HG03520 (cell line): ENCODE measurements around the gene RIOK3.
A peak's percentile ranks its signal among the peaks of the same experiment; 100 is the strongest.
"Not testable (repeated sequence)": the region's sequence is repeated elsewhere in the genome, so short reads cannot be mapped to it uniquely, and the experiment has no call there.

Source experiments
- ATAC-seq: cut with Tn5 transposase; IDR thresholded peaks from one replicate; pipeline ENCODE4 v1.9.1; 2021; ENCODE audit warnings: mild to moderate bottlenecking, moderate library complexity; ENCODE audit not compliant: unreplicated experiment

The RIOK3 gene

DNA sequence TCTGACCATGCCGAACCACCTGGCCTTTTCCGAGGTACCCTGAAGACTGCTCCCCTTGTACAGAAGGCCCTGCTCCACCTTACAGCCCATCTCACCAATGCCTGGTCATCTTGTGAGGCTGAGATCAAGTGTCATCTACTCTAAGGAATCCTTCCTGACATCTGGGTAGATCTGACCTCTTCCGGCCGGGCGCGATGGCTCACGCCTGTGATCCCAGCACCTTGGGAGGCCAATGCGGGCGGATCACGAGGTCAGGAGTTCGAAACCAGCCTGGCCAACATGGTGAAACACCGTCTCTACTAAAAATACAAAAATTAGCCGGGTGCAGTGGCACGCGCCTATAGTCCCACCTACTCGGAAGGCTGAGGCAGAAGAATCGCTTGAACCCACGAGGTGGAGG, 2.1 kb upstream of the RIOK3 start:
- ATAC-seq: no peak

DNA sequence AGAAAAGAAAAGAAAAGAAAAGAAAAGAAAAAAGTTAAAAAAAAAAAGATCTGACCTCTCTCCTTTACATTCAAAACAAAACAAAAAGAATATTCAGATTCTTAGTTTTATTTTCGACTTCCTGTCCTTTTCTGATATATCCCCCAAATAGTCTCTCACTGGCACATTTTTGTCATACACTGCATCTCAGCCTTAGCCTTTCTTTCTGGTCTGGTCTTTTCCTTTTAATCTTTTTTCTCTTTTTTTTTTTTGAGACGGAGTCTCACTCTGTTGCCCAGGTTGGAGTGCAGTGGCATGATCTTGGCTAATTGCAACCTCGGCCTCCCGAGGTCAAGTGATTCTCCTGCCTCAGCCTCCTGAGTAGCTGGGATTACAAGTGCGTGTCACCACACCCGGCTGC, 1.6 kb upstream of the RIOK3 start:
- no peak for ATAC-seq

GRCh38 chr18:23452347-23452727, 750 bp upstream of the RIOK3 start:
- ATAC-seq: no peak

GRCh38 chr18:23453680-23454058, 582 bp downstream of the RIOK3 start:
- ATAC-seq: no peak

GRCh38 chr18:23456835-23457234, 3.7 kb downstream of the RIOK3 start:
- ATAC-seq: no peak

DNA sequence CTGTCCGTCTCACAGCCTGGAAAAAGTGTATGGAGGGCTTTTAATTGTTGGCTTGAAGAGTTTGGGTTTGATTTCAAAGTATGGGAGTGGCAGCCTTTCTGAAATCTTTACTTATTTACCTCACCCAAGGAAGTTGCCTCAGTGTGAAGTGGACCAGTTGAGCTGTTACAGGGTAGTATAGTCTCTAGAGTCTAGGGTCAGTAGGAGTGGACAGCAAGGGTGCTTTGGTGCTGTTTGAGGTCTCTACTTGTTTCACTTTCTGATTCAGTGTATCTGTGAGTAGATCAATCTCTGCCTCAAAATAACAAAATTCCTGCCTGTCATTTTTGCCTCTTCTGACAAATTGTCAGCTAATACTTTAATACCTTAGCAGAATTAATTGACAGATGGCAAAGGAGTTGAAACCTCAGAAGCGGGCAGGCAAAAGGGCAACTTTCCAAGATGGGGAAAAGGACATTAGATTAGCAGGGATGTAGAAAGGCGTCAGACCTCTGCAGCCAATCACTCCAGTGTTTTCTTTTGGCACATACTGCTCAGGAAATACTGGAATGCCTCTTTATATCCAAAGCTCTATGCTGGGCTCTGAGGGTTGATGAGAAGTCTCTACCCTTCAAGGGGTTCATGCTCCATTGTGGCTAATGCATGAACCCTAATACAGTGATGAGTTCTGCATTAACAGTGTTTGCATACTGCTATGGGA, 5.9 kb downstream of the RIOK3 start:
- ATAC-seq: no peak

DNA sequence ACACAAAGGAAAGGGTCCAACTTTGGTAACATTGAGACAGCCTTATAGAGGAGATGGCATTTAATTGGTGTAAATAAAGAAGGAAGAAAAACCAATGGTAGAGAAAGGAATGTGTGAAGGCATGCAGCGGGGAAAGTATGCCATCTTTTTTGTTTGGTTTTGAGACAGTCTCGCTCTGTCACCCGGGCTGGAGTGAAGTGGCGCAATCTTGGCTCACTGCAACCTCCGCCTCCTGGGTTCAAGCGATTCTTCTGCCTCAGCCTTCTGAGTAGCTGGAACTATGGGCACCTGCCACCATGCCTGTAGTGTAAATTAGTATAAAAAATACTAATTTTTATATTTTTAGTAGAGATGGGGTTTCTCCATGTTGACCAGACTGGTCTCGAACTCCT, 6.4 kb downstream of the RIOK3 start:
- no peak for ATAC-seq

- ATAC-seq: no peak
Measured at GRCh38 chr18:23460285-23461273, 7.5 kb downstream of the RIOK3 start.

DNA sequence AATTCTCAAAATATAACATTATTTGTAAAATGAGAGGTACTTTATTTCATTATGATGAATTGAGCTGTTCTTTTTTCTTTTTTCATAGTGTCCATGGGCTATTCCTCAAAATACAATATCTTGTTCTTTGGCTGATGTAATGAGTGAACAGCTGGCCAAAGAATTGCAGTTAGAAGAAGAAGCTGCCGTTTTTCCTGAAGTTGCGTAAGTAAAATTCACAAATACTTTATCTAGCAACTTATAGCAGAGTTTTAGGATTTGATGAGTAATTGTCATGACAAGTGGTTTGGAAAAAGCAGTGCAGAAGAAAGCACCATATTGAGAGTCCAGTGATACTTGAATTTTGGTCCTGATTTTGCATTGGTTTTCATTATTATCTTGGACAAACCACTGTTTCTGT, 9.8 kb downstream of the RIOK3 start:
- no peak for ATAC-seq

DNA sequence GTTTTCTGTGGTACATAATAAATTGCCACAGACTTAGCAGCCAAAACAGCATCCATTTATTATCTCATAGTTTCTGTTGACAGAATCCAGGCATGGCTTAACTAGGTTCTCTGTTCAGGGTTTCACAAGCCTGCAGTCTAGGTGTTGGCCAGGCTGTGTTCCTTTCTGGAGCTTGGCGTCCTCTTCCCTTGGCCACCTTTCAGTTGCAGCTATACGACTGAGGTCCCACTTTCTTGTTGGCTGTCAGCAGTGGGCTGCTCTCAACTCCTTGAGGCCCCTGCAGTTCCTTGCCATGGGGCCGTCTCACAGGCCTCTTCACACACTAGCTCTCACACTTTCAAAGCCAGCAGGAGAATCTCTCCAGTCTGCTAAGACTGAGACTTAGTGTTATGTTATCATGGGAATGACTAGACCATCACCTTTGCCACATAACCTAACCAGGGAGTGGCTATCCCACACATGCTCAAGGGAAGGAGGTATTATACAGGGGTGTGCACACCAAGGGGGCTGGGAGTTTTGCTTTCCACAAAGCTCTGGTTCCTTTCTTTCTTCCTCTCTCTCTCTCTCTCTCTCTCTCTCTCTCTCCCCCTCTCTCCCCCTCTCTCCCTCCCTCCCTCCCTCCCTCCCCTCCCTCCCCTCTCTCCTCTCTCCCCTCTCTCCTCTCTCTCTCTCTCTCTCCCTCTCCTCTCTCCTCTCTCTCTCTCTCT, 15.8 kb downstream of the RIOK3 start:
- ATAC-seq: no peak

GRCh38 chr18:23470620-23471387, 17.7 kb downstream of the RIOK3 start:
- ATAC-seq: no peak

DNA sequence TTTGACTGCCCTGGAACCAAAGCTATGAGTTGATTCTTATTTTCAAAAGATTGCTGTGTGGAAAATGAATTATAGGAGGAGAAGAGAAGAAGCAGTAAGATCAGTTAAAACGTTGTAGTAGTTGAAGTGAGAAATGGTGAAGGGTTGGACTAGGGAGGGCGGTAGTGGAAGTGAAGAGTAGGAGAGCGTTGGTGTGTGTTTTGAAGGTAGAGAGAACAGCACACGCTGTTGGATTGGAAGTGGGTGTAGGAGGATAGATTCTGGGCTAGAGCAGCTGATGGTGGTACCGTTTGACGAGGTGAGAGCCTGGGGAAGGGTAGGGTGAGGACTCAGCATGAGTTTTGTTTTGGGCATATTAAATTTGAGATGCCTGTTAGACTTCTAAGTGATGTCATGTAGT, 18.4 kb downstream of the RIOK3 start:
- ATAC-seq: no peak

GRCh38 chr18:23479829-23480505, 26.9 kb downstream of the RIOK3 start:
- no peak for ATAC-seq

GRCh38 chr18:23484561-23485182, 31.6 kb downstream of the RIOK3 start:
- ATAC-seq: no peak

- no peak for ATAC-seq
Measured at GRCh38 chr18:23485386-23485785, 32.3 kb downstream of the RIOK3 start.

DNA sequence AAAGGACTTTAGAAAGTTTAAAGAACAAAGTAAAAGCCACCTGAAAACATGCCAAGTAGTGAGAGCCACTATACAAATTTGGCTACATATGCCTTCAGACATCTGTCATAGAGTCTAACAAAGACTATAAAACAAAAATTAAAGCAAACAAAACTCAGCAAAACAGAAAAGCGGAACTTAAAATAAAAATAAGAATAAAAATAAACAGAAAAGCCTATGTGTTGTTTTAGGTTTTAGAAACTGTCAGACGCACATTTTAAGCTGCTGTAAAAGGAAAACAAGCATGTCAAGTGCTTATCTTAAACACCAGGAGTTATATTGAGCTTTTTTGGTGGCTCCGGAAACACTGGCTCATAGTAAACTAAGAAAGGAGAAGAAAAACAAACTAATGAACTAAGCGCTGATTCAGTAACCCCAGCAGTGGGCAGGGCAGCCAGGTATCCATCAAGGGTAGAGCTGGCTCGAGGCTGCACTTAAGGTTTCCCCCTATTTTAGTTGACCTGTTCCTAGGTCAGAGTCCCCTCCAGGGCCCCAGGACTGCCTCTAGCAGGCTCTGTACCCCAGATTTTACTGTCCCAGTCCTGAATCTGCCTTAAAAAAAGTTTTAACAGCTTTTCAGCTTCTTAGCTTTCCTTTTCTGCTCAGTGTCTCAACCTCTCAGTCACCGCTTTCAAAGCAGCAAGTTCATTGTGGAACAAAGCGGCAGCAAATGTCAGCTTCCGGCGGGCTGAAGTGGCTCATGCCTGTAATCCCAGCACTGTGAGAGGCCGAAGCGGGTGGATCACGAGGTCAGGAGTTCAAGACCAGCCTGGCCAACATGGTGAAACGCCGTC, 34.9 kb downstream of the RIOK3 start:
- peak; percentile 72 for ATAC-seq

DNA sequence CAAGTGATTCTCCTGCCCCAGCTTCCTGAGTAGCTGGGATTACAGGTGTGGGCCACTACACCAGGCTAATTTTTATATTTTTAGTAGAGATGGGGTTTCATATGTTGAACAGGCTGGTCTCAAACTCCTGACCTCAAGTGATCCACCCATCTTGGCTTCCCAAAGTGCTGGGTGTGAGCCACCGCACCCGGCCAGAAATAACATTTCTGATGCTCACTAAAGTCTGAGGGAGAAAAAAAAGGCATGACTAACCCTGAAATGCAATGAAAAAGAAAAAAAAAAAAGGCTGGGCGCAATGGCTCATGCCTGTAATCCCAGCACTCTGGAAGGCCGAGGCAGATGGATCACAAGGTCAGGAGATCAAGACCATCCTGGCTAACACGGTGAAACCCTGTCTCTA, 36.5 kb downstream of the RIOK3 start:
- ATAC-seq: not testable (repeated sequence)

DNA sequence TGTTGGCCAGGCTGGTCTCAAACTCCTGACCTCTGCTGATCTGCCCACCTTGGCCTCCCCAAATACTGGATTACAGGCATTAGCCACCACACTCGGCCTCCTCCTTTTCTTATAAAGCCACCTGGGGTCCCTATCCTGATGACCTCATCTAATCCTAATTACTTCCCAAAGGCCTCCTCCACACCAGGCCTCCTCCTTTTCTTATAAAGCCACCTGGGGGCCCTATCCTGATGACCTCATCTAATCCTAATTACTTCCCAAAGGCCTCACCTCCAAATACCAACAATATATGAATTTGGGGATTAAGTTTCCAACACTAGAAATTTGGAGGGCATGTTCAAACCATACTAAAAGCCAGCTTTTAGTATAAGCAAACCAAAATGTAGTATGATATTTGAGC, 40.6 kb downstream of the RIOK3 start:
- ATAC-seq: no peak

- ATAC-seq: no peak
Measured at GRCh38 chr18:23494992-23495391, 41.9 kb downstream of the RIOK3 start.
